Measurements from ENCODE around the gene OR8B8.

GRCh38 chr11:124442847-124443246 lies 2.6 kb downstream of the OR8B8 start:
- no peak for TF ChIP-seq CTCF (IDR thresholded peaks at IDR 0.05)
- no peak for TF ChIP-seq POLR2A (IDR thresholded peaks at IDR 0.05)

Measured in esophagus squamous epithelium (tissue), 4 donors.